Stomach smooth muscle (tissue), 2 donors: ENCODE measurements around the gene CLSTN2.

ENCODE experiments used
- H3K27ac ChIP-seq: one replicate; pipeline ENCODE4 v1.7.0; 2013; ENCODE audit warnings: mild to moderate bottlenecking, low read length, inconsistent platforms
- H3K27me3 ChIP-seq, 2 donors: one replicate each; pipeline ENCODE4 v1.7.0; 2013; ENCODE audit warnings: low read length in 2 of 2; ENCODE audit not compliant: insufficient read depth in 2 of 2, control insufficient read depth in 1 of 2
- H3K36me3 ChIP-seq, 2 donors: one replicate each; pipeline ENCODE4 v1.7.0; 2013; ENCODE audit warnings: low read length in 2 of 2; ENCODE audit not compliant: control insufficient read depth in 2 of 2, insufficient read depth in 2 of 2
- H3K4me1 ChIP-seq: one replicate; pipeline ENCODE4 v1.7.0; 2013; ENCODE audit warnings: low read length; ENCODE audit not compliant: control insufficient read depth, insufficient read depth
- H3K4me3 ChIP-seq, 2 donors: one replicate each; pipeline ENCODE4 v1.7.0; 2013; ENCODE audit warnings: low read length in 2 of 2
- H3K9ac ChIP-seq, 2 donors: one replicate each; pipeline ENCODE4 v1.7.0; 2013; ENCODE audit warnings: low read length in 2 of 2, mild to moderate bottlenecking in 1 of 2
- H3K9me3 ChIP-seq, 2 donors: one replicate each; pipeline ENCODE4 v1.7.0; 2013; ENCODE audit warnings: low read length in 2 of 2; ENCODE audit not compliant: control insufficient read depth in 2 of 2
- donor health status: healthy.
- donor health status: Pancreatic carcinoma.

The CLSTN2 gene

GRCh38 chr3:140128217-140128616 lies 193.2 kb downstream of the CLSTN2 start:
- H3K4me1 ChIP-seq, result no peaks in the 10 kb centered on the region
- H3K4me3 ChIP-seq, result no peak overlapping the region
- H3K9me3 ChIP-seq, result no peaks in the 10 kb centered on the region
- no peak overlapping the region for H3K27ac ChIP-seq
- no peaks in the 10 kb centered on the region for H3K36me3 ChIP-seq
- peaks cover 0 to 2% of the 10 kb centered on the region in 2 donors for H3K27me3 ChIP-seq
- no peak overlapping the region for H3K9ac ChIP-seq

- H3K36me3 ChIP-seq, result no peaks in the 10 kb centered on the region
- H3K27ac ChIP-seq, result no peak overlapping the region
- no peak overlapping the region for H3K9ac ChIP-seq
- no peak overlapping the region for H3K4me3 ChIP-seq
- H3K9me3 ChIP-seq, result no peaks in the 10 kb centered on the region
- no peaks in the 10 kb centered on the region for H3K4me1 ChIP-seq
- H3K27me3 ChIP-seq, result peaks cover 0 to 2% of the 10 kb centered on the region in 2 donors
Observed at GRCh38 chr3:140128631-140129030, 193.6 kb downstream of the CLSTN2 start.

GRCh38 chr3:140129768-140130284 lies 194.8 kb downstream of the CLSTN2 start:
- no peaks in the 10 kb centered on the region for H3K36me3 ChIP-seq
- H3K4me3 ChIP-seq, result no peak overlapping the region
- H3K4me1 ChIP-seq, result no peaks in the 10 kb centered on the region
- no peak overlapping the region for H3K27ac ChIP-seq
- no peaks in the 10 kb centered on the region for H3K9me3 ChIP-seq
- H3K9ac ChIP-seq, result no peak overlapping the region
- peaks cover 0 to 2% of the 10 kb centered on the region in 2 donors for H3K27me3 ChIP-seq

GRCh38 chr3:140131895-140132294 lies 196.9 kb downstream of the CLSTN2 start:
- Histone ChIP-seq H3K36me3 (no peaks in the 10 kb centered on the region), H3K4me3 (no peak overlapping the region), H3K27me3 (peaks cover 0 to 2% of the 10 kb centered on the region in 2 donors), H3K4me1 (no peaks in the 10 kb centered on the region), H3K9ac (no peak overlapping the region), H3K9me3 (no peaks in the 10 kb centered on the region), H3K27ac (no peak overlapping the region)

GRCh38 chr3:140134231-140134965 lies 199.4 kb downstream of the CLSTN2 start:
- H3K4me1 ChIP-seq, result no peaks in the 10 kb centered on the region

GRCh38 chr3:140135461-140135860 lies 200.5 kb downstream of the CLSTN2 start:
- H3K9ac ChIP-seq, result no peak overlapping the region

More at GRCh38 chr3:140134231-140134965, 199.4 kb downstream of the CLSTN2 start:
- H3K9ac ChIP-seq, result no peak overlapping the region
- peaks cover 0 to 5% of the 10 kb centered on the region in 2 donors for H3K27me3 ChIP-seq
- no peaks in the 10 kb centered on the region for H3K9me3 ChIP-seq
- no peaks in the 10 kb centered on the region for H3K36me3 ChIP-seq
- no peak overlapping the region for H3K27ac ChIP-seq
- no peak overlapping the region for H3K4me3 ChIP-seq

GRCh38 chr3:140143367-140144069 lies 208.5 kb downstream of the CLSTN2 start:
- H3K4me3 ChIP-seq, result no peak overlapping the region
- H3K36me3 ChIP-seq, result no peaks in the 10 kb centered on the region
- no peak overlapping the region for H3K9ac ChIP-seq
- peaks cover 0 to 2% of the 10 kb centered on the region in 2 donors for H3K27me3 ChIP-seq
- H3K27ac ChIP-seq, result no peak overlapping the region
- no peaks in the 10 kb centered on the region for H3K4me1 ChIP-seq
- no peaks in the 10 kb centered on the region for H3K9me3 ChIP-seq

More at GRCh38 chr3:140135461-140135860, 200.5 kb downstream of the CLSTN2 start:
- H3K36me3 ChIP-seq, result no peaks in the 10 kb centered on the region
- H3K27me3 ChIP-seq, result peaks cover 0 to 2% of the 10 kb centered on the region in 2 donors
- H3K27ac ChIP-seq, result no peak overlapping the region
- H3K4me3 ChIP-seq, result no peak overlapping the region
- H3K4me1 ChIP-seq, result no peaks in the 10 kb centered on the region
- no peaks in the 10 kb centered on the region for H3K9me3 ChIP-seq

GRCh38 chr3:140145528-140145927 lies 210.5 kb downstream of the CLSTN2 start:
- Histone ChIP-seq H3K9ac (no peak overlapping the region), H3K9me3 (no peaks in the 10 kb centered on the region), H3K36me3 (no peaks in the 10 kb centered on the region), H3K4me3 (no peak overlapping the region), H3K27me3 (peaks cover 0 to 2% of the 10 kb centered on the region in 2 donors), H3K4me1 (no peaks in the 10 kb centered on the region), H3K27ac (no peak overlapping the region)

GRCh38 chr3:140146668-140147067 lies 211.7 kb downstream of the CLSTN2 start:
- Histone ChIP-seq H3K36me3 (no peaks in the 10 kb centered on the region), H3K4me1 (no peaks in the 10 kb centered on the region), H3K4me3 (no peak overlapping the region), H3K27ac (no peak overlapping the region), H3K9ac (no peak overlapping the region), H3K27me3 (no peaks in the 10 kb centered on the region), H3K9me3 (no peaks in the 10 kb centered on the region)

- no peak overlapping the region for H3K9ac ChIP-seq
- no peaks in the 10 kb centered on the region for H3K36me3 ChIP-seq
- no peak overlapping the region for H3K4me3 ChIP-seq
- H3K4me1 ChIP-seq, result no peaks in the 10 kb centered on the region
- no peaks in the 10 kb centered on the region for H3K27me3 ChIP-seq
- no peaks in the 10 kb centered on the region for H3K9me3 ChIP-seq
- H3K27ac ChIP-seq, result no peak overlapping the region
Observed at GRCh38 chr3:140147965-140148490, 213.0 kb downstream of the CLSTN2 start.
